Left ventricle myocardium superior (tissue), 1 donor: Measurements from ENCODE around the gene HDAC7. TPM values are rescaled to one million over a fixed set of nuclear protein-coding genes. Genes with fewer than 3 reads are reported as not detected.

Experiments
- ATAC-seq: fragments of 200-7000 bp; cut with Tn5 transposase; one replicate; pipeline ENCODE4 v1.9.1; 2020; ENCODE audit warnings: mild to moderate bottlenecking, moderate library complexity
- DNase-seq: peaks from one replicate; pipeline ENCODE4 v3.0.0-alpha.2; 2020
- intact Hi-C: fragments of 100-400 bp; cut with micrococcal nuclease; formaldehyde crosslinking; loops from one replicate; pipeline ENCODE4 v1.11.0; 2022
- total RNA-seq: library from RNA; stranded (reverse); fragmentation: NEBNext Ultra II Directional; extraction: Animal tissue kit (Norgen Biotek cat#: 25700); gene quantifications from one replicate; pipeline ENCODE4 v1.2.1, GENCODE V29; 2021
- donor health status: DM: no; HTN: yes; CAD: no; lungs with severe emphysema.

HDAC7 gene
- total RNA-seq, 1 donor from 2014 or later = 35.4 TPM

DNA sequence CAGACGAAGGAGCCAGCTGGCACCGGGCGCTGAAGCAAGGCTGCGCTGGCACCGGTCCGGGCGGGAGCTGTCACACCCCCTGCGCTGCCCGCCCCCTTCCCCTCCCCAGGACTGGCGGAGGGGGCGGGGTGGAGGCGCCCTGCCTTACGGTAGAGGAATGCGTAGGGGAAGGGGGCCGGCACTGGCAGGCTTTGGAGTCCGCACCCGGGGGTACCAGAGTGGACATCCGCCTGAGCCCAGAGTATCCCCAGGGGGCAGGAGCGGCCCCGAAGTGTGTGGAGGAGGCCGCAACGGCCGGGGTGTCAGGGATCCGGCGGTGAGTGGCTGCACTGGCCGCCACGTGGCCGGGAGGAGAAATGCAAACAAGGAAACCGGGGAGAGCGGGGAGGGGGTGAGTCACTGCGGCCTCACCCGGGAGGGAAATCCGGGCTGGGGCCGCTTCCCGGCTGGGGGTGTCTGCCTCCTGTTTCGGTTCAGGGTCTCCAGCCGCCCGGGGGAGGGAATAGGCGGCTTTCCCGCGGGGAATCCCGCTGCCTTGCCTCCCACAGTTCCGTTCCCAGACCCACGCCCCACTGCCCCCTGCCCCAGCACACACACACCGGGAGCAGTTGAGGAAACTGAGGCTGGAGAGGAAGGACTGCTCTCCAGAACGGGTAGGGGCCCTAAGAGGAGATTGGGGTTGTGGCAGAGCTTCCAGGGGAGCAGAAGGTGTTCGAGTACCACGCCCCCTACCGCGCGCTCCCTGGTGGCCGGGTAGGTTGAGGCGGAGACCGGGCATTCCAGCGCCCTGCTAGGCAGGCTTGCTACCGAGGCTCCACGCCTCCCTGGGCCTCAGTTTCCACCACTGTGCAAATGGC is 60.6 kb downstream of the HDAC7 start, which contains the start of gene RAPGEF3:
RAPGEF3 (minus strand) TSS at position 47 of the 857 bp plus-strand sequence. CDS start 324 bp downstream, outside the sequence.
- peak; percentile 90 for ATAC-seq
- intact Hi-C loops = no loop called here
- peak; percentile 92 for DNase-seq

DNA sequence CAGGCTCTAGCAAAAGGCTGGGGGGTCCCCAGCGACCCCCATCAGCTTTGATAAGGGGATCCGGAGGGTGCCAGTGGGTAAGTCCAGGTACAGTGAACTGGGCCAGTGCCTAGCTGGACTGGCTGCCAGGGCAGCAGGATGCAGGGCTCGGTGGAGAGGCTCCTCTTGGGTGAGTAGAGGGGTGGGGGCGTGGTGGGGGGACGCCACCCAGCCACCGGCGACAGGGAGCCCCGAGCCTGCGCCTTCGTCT is 61.2 kb downstream of the HDAC7 start:
- intact Hi-C loops = no loop called here
- no peak for ATAC-seq
- DNase-seq = no peak

DNA sequence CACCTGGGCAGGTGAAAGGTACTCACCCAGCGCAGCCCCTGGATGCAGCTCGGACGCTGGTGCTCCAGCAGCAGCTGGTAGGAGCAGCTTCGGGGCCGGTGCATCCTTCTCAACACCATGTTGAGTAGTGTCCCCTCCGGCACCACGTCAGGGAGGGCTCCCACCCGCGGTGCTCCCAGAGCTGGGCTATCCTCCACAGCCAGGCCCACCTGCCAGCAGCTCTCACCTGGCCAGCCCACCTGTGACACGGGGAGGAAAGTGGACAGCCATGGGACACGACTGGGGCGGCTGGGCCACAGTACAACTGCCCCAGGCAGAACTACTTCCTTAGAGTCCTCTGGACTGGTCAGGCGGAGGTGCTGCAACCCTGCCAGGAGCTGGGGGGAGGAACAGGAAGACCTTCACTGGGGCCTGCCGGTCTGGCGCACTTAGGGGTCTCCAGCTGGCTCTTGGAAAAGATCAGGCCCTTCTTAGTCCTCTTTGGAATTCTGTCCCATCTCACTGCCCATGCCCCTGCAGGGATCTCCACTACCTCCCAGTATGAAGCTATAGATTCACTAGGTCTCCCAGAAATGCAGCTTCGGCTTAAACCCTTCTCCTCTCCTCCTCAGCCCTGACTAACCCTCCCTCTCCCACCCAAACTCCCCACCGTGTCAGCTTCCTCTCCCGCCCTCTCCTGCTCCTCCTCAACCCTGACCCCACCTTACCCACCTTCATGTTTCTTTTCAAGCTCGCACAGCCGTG is 61.7 kb downstream of the HDAC7 start:
- intact Hi-C loops = no loop called here
- DNase-seq = peak; percentile 66
- peak; percentile 4 for ATAC-seq

DNA sequence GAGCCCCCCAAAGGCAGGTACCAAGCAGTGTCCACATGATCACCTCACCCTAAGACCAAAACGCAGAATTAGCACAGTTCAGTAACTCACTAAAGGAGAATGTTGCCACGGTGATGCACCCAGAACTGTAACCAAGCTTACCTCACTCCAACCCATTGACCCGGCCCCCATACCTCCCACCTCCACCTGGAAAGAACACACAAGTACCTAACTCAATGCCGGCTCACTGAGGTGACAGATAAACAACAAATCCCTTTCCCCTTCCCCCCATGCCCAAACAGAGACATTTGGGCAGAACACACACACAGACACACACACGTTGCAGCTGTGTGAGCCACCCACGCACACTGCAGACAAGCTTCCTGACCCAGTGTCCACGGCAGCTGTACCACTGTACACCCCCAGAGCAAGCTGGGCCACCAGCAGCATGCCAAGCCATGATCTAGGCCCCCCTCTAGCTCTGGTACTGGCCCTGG is 62.3 kb downstream of the HDAC7 start:
- intact Hi-C loops = no loop called here
- no peak for DNase-seq
- ATAC-seq = no peak

DNA sequence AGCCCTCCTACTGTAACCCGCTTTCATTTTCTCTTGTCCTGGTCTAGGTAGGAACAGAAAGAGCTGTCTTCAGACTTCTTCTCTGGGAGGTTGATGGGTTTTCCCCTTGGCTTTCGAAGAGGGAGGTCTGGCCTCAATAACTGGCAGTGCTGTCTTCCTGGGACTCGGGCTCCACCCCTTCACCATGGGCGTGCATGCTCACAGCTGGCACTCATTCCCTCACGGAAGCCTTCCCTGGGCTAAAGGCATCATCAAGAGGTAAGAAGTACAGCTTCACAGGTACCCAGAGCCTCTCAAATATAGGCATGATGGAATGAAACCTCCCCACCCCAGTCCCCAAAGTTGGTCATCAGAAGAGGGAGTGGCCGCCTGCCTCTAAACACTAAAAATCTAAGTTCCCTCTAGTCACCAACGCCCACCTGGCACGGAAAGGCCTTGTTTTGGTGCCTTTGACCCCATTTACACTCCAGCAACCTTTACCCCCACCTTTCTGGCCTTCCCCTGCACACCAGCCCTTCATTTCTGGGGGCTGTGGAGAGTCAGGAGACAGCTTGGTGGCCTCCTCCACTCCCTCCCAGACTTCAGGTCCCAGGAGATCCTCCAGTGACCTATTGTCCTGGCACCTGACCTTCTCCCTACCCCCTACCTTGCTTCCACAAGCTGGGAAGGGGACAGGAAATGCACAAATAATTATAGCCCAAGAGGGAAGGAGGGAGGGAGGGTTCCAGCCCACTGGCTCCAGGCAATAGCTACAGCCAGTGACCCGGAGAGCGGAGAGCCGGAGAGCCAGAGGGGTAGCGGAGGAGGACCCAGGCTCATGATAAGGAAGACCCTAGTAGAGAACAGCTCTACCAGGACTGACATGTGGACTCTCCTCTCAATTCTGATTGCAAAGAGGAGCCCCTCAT is 63.8 kb downstream of the HDAC7 start:
- no peak for ATAC-seq
- DNase-seq = no peak
- intact Hi-C loops = no loop called here

DNA sequence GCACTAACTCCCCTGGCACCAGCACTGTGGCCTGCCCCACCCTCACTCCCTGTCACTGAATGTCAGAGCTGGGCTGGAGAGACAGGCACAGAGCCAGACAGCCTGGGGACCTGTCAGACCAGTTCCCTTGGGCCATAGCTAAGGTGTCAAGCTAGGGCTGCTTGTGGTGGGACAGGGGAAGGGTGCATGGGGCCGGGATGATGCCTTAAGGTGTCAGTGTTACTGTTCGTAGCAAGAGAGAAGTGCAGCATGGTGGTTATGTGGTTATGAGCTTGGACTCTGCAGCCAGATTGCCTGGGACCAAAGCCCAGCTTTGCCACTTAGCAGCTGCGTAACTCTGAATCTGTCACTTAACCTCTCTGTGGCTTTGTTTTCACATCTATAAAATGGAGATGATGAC is 64.8 kb downstream of the HDAC7 start:
- DNase-seq (peak; percentile 60), ATAC-seq (peak; percentile 11)
- intact Hi-C loops = no loop called here

DNA sequence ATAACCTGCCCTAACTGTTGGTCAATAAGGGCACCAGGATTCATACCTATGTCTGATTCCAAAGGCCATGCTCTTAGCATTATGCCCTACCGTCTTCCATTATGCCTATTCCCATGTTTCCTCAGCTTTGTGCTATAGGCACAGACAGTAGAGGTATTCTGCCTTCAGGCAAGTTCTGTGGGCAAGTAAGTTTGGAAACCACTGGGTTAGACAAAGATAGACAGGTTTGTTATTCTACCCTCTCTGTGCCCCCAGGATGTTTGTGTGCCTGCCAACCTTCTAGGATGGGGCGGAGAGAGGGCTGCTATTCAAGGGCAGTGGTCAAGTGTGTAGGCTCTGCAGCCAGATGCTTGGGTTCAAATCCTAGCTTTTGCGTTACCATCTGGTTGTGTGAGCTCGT is 65.6 kb downstream of the HDAC7 start:
- intact Hi-C loops = no loop called here
- DNase-seq = no peak
- no peak for ATAC-seq

DNA sequence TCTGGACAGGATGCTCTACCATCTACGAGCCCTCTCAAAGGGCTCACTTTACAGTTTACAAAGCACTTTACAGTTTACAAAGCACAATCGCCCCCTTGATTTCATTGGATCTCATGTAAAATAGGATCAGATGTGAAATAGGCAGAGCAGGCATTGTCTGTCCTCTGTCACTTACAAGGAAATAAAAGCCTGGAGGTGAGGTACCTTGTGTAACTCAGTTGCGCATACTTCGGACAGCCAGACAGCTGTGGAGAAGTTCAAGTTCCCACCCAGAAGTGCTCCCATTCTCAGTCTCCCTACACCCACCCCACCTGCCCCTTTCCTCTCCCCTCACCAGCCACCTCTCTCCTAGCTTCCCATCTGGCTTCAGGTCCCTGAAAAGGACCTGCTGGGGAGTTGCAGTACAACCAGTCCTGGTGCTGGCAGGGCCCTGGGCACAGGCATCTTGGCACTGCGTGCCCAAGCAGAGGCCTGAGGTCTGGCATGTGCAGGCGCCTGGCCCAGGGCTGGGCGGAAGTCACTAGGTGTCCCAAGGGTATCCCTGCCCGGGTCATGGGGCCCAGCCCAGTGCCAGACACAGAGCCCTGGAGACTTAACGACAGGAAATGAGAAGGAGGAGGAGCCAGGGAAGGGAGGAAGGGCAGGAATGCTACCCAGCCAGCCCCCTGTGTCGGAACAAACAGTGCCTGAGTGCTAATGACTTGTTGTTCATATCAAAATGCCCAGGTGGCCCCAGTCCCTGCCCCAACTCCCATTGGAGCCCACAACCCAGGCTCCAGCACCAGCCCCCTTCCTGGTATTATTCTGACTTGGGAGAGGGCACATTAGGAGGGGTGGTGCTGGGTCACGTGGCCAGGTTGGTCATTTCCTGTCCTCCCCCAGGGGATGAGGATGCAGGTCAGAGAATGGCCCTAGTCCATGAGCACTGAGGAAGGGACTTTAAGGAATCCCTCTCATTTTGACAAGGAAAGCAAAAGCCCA is 66.4 kb downstream of the HDAC7 start:
- ATAC-seq = peak; percentile 93
- intact Hi-C loops = no loop called here

DNA sequence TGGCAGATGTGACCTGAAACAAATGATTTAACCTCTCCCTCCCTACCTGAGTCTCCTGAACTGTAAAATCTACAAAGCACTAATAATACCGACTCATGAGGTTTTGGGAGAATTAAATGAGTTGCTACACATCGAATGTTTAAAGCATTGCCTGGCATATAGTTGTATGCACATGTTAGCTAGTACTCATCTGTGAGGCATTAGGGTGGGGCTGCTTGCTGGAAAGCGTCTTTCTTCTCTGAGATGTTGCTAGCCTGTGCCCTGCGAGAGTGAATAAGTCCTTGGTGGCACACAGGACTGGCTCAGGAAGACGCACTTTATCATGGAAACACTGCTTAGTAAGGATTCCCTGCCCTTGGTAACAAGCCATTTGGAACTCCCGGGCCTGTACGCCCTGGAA is 67.2 kb downstream of the HDAC7 start:
- intact Hi-C loops = no loop called here
- DNase-seq = no peak
- ATAC-seq = no peak

More for the DNA sequence above, 66.4 kb downstream of the HDAC7 start:
- peak; percentile 93 for DNase-seq

DNA sequence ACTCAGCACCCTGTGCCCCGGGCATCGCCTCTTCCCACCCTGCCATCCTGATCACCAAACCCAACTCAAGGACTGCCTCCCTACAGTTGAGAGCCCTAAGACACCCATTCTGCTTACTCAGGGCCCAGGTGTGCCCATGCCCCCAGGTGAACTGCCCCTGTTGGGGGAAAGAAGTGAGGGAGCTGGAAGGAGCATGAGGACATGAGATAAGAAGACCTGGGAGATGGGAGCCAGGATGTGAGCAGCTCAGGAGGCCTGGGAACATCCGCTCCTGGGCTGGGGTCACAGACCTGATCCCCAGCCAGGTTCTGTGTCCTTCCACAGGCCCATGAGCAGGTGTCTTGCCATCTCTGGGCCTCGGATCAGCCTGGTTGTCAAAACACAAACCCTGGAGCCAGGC is 67.6 kb downstream of the HDAC7 start:
- intact Hi-C loops = no loop called here
- DNase-seq (no peak), ATAC-seq (no peak)

DNA sequence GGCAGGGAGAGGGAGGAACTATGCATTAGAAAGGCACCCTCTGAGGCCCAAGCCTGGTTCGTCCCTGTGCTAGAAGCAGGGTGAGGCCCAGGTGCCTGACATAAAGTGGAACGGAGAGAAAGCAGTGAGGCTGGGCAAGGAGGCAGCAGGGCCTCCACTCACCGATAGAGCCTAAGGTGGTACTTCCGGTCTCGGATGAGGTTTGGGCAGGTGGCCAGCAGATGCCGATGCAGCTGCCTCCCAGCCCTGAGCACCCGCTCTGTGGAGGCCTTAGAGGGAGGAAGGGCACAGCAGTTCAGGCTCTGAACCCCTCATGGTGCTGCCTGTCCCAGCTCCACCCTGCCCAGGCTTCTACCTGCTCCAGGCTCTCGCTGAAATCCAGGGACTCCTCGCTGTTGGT is 68.1 kb downstream of the HDAC7 start:
- ATAC-seq = no peak
- DNase-seq = no peak
- intact Hi-C loops = no loop called here

DNA sequence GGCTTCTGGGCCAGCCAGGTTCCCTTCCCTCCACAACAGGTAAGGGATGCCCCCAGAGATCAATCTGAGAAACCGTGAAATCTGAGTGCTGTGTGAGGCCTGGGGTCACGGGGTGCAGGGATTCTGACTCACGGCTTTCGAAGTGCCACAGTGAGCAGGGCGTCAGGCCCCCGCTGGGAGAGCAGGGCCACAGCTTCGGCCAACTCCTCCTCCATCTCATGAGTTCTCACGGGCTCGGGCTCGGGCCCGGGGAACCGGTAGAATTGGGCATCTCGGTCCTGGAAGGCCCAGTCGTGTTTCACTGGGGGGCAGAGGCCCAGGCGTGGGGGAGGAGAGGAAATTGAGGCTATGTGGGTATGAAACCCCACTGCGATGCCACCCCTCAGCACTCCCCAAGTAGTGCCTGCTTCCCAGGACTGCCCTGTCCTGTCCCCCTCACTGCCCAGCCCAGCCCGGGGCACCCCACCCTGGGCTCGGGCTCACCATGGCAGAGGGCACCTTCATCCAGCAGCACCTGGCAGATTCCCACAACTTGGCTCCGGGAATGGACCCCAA is 68.7 kb downstream of the HDAC7 start:
- no peak for ATAC-seq
- intact Hi-C loops = no loop called here
- no peak for DNase-seq

DNA sequence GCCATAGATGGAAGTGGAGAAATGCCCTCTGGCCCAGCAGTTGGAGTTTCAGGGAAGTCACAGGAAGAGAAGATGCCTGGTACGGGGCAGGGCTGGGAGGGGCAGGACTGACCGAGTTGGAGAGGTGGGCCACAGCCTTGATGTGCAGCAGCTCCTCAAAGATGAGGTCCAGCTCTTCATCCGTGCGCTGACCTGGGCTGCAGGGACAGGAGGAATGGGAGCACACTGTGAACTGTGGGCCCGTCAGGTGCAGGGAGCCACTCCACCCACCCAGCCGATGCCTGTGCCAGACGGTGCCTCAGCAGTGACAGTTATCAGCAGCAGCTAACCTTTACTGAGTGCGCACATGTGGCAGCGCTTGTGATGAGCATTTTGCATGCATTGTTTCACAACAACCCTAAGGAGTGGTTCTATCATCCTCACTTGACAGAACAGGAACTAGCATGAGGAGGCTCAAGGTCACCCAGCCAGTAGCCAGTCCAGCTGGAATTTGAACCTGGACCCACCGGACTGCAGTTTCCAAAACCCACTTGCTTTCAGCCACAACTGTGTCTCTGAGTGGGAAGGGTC is 69.4 kb downstream of the HDAC7 start:
- no peak for ATAC-seq
- intact Hi-C loops = no loop called here
- no peak for DNase-seq

DNA sequence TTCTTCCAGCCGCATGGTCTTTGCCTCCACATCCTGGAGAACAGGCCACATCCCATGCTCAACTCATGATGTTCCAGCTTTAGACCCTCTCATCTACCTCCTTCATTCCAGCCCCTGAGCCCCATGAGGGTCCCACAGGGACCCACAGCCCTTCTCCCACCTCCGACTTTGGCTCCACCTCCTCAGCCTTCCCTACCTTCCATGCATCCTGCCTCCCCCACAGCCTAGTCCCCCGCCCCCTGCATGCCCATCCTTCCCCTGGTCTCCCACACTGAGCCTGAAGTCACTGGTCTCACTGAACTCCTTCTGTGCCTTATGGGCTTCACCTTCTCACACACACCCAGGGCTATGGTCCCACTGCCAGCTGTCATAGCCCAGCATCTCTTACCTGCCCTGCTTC is 70.8 kb downstream of the HDAC7 start:
- intact Hi-C loops = no loop called here
- ATAC-seq = no peak
- no peak for DNase-seq

DNA sequence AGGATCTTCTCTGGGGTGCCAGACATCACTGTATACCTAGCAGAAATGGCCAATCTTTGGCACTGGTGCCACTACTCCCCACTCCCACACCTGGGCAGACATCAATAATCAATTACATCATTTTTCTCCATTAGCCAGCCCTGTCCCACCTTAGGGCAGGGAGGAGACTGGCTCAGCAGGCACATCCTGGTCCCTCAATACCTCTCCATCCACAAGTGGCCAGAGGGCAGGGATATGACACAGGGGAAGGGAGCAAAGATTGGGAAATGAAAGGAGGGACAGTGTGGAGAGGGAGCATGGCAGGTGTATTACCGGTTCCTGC is 71.2 kb downstream of the HDAC7 start:
- ATAC-seq (no peak), DNase-seq (no peak)
- intact Hi-C loops = no loop called here

DNA sequence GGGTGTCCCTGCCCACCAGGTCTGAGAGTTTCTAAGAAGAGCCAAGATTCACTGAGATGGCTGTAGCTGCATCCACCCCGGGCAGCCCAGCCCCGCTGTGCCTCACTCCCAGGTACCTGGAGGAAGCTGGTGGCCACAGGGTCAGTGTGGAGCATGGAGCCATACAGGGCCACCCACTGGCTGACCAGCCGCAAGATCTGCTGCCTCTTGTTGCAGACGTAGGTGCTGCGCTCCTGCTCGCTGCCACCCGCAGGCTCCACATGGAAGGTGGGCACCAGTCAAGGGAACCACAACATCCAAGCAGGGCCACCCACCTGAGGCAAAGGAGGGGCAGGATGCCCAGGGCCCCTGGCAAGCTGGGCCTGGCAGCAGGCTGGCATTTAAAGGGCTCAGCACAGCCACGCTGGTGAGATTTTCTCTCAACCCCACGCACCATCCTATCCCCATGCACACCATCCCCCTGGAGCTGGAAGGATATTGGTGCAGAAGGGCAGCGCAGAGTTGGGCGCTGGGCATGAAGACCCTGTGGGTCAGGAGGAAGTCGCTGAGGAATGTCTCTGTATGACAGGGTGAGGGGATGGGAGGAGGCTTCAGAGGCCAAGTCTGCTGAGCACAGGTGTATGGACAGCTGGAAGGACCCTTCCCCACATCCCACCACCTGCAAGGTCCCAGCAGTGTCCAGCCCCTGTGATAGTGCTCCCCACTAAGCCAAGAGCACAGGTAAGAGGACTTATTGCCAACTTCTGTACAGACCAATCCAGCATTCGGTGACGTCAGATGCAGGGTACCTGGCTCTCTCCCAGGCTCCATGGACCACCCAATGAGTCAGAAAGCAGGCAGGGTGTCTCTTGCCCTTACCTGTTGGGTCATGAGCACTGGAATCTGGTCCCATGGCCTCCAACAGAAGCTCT is 71.9 kb downstream of the HDAC7 start:
- ATAC-seq (no peak), DNase-seq (no peak)
- intact Hi-C loops = no loop called here

DNA sequence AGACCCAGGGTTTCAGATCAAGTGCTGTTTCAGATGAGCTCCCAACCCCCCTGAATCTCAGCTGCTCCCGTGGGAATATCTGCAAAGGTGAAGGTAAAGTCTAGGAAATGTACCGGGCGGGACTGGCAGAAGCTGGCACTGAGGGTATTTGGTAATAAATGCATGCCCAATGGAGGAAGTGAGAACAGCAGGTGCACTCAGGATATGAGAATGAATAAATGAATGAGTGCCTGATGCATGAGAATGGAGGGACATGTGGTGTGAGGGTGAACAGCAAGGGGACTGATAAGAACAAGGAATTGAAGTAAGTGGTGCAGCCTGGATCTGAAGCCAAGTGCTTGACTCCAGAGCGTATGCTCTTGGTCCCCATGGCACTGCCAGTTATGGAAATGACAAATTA is 72.6 kb downstream of the HDAC7 start:
- no peak for ATAC-seq
- intact Hi-C loops = no loop called here
- no peak for DNase-seq
